IMR-90 (cell line): ENCODE results near the gene PLOD3. TPM values are rescaled to one million over a fixed set of nuclear protein-coding genes. Genes with fewer than 3 reads are reported as not detected.

Experiments used
- ATAC-seq: fragments of 200-7000 bp; cut with Tn5 transposase; 2 replicates; pipeline ENCODE4 v1.9.1; 2020; ENCODE audit warnings: low read depth, mild to moderate bottlenecking, moderate library complexity
- BruUV-seq: library from RNA; stranded (reverse); fragments of 400-500 nt; replicated peaks from 2 replicates; lab custom pipeline; 2021; lab: Mats Ljungman, UMichigan
- CTCF ChIA-PET: fragments of 300-600 bp; formaldehyde crosslinking; extraction: SDS; loops from one replicate; lab custom pipeline; 2021; ENCODE audit warnings: antibody characterized with exemption; lab: Yijun Ruan, JAX
- POLR2A ChIA-PET: fragments of 300-600 bp; sonication (Branson Sonifier 250); formaldehyde crosslinking; loops from one replicate; lab custom pipeline; 2022; ENCODE audit warnings: antibody characterized with exemption; ENCODE audit not compliant: unreplicated experiment; lab: Charles Lee
- DNase-seq: peaks from one replicate; pipeline ENCODE4 v3.0.0; 2013
- H2AFZ ChIP-seq: replicated peaks from 2 replicates; pipeline ENCODE3; 2013; ENCODE audit warnings: low read length, mild to moderate bottlenecking; ENCODE audit not compliant: poor library complexity
- H2AK5ac ChIP-seq: 2 replicates; pipeline ENCODE4 v1.6.1; 2013; ENCODE audit warnings: low read depth, low read length, inconsistent platforms
- H2AK9ac ChIP-seq: replicated peaks from 2 replicates; pipeline ENCODE3; 2013; ENCODE audit warnings: mild to moderate bottlenecking, low read depth, low read length, moderate library complexity; ENCODE audit not compliant: poor library complexity
- H2BK120ac ChIP-seq: 2 replicates; pipeline ENCODE4 v1.6.1; 2013; ENCODE audit warnings: low read depth, low read length, inconsistent platforms
- H2BK15ac ChIP-seq: 3 replicates; pipeline ENCODE4 v1.6.1; 2013; ENCODE audit warnings: low read depth, low read length, inconsistent platforms
- H2BK20ac ChIP-seq: 2 replicates; pipeline ENCODE4 v1.6.1; 2013; ENCODE audit warnings: low read depth, mild to moderate bottlenecking, inconsistent platforms, low read length, moderate library complexity
- H2BK5ac ChIP-seq: 2 replicates; pipeline ENCODE4 v1.6.1; 2013; ENCODE audit warnings: mild to moderate bottlenecking, low read depth, low read length, inconsistent platforms; ENCODE audit not compliant: poor library complexity, severe bottlenecking
- H3K14ac ChIP-seq: replicated peaks from 2 replicates; pipeline ENCODE4 v1.6.1; 2013; ENCODE audit warnings: low read depth, low read length, inconsistent platforms
- H3K18ac ChIP-seq: 2 replicates; pipeline ENCODE4 v1.6.1; 2013; ENCODE audit warnings: low read depth, low read length, control low read depth
- H3K23ac ChIP-seq: 2 replicates; pipeline ENCODE4 v1.6.1; 2013; ENCODE audit warnings: low read depth, low read length, inconsistent platforms
- H3K27ac ChIP-seq: 2 replicates; pipeline ENCODE4 v1.5.1; 2013; ENCODE audit warnings: mild to moderate bottlenecking, control low read depth, low read length; ENCODE audit not compliant: insufficient read depth
- H3K27me3 ChIP-seq: 2 replicates; pipeline ENCODE4 v1.6.1; 2013; ENCODE audit warnings: low read length; ENCODE audit not compliant: control insufficient read depth, insufficient read depth
- H3K36me3 ChIP-seq: 2 replicates; pipeline ENCODE4 v1.6.1; 2013; ENCODE audit warnings: low read length, mixed read lengths; ENCODE audit not compliant: control insufficient read depth, insufficient read depth
- H3K4ac ChIP-seq: 2 replicates; pipeline ENCODE4 v1.6.1; 2013; ENCODE audit warnings: low read depth, low read length, inconsistent platforms
- H3K4me1 ChIP-seq: 2 replicates; pipeline ENCODE4 v1.6.1; 2013; ENCODE audit warnings: low read length, mixed read lengths; ENCODE audit not compliant: control insufficient read depth, insufficient read depth
- H3K4me2 ChIP-seq: 2 replicates; pipeline ENCODE4 v1.6.1; 2013; ENCODE audit warnings: low read depth, mild to moderate bottlenecking, control low read depth, low read length, moderate library complexity
- H3K4me3 ChIP-seq: 2 replicates; pipeline ENCODE4 v1.5.1; 2013; ENCODE audit warnings: low read depth, mild to moderate bottlenecking, control low read depth, low read length, moderate library complexity; ENCODE audit not compliant: insufficient read depth
- H3K56ac ChIP-seq: 2 replicates; pipeline ENCODE4 v1.6.1; 2013; ENCODE audit warnings: low read length, inconsistent platforms; ENCODE audit not compliant: insufficient read depth; ENCODE audit errors: extremely low read depth
- H3K79me1 ChIP-seq, 2 experiments: 2 replicates each; pipeline ENCODE4 v1.6.1; 2013; ENCODE audit warnings: low read length in 2 of 2, inconsistent platforms in 1 of 2, low read depth in 1 of 2
- H3K9ac ChIP-seq: 2 replicates; pipeline ENCODE4 v1.6.1; 2013; ENCODE audit warnings: low read depth, low read length, control low read depth
- H3K9me1 ChIP-seq: 2 replicates; pipeline ENCODE4 v1.6.1; 2013; ENCODE audit warnings: low read length, inconsistent platforms; ENCODE audit not compliant: insufficient read depth
- H3K9me3 ChIP-seq: 2 replicates; pipeline ENCODE4 v1.6.1; 2013; ENCODE audit warnings: low read length; ENCODE audit not compliant: control insufficient read depth, insufficient read depth
- H4K20me1 ChIP-seq: 2 replicates; pipeline ENCODE4 v1.6.1; 2013; ENCODE audit warnings: low read length, inconsistent platforms; ENCODE audit not compliant: insufficient read depth
- H4K5ac ChIP-seq: 2 replicates; pipeline ENCODE4 v1.6.1; 2013; ENCODE audit warnings: mild to moderate bottlenecking, low read depth, low read length, control low read depth
- H4K8ac ChIP-seq, 2 experiments: 2 replicates each; pipeline ENCODE4 v1.6.1; 2013; ENCODE audit warnings: low read depth in 2 of 2, low read length in 2 of 2, control low read depth in 1 of 2, inconsistent platforms in 1 of 2
- H4K91ac ChIP-seq: 2 replicates; pipeline ENCODE4 v1.6.1; 2013; ENCODE audit warnings: low read depth, low read length, inconsistent platforms; ENCODE audit not compliant: insufficient read depth
- BHLHE40 ChIP-seq: fragments of 150-350 bp; IDR thresholded peaks from 2 replicates; pipeline ENCODE4 v1.6.1; 2016; ENCODE audit warnings: mild to moderate bottlenecking, low read depth, low read length
- FOS ChIP-seq: fragments of 150-350 bp; IDR thresholded peaks from 2 replicates; pipeline ENCODE4 v1.6.1; 2016; ENCODE audit warnings: low read depth, low read length
- MAFK ChIP-seq: IDR thresholded peaks from 2 replicates; pipeline ENCODE4 v1.6.1; 2012; ENCODE audit warnings: low read depth, low read length, improper control_type of control experiment
- MAZ ChIP-seq: IDR thresholded peaks from 2 replicates; pipeline ENCODE4 v1.6.1; 2012; ENCODE audit warnings: low read depth, mild to moderate bottlenecking, low read length, improper control_type of control experiment, moderate library complexity, borderline replicate concordance
- MXI1 ChIP-seq: IDR thresholded peaks from 2 replicates; pipeline ENCODE4 v1.6.1; 2012; ENCODE audit warnings: low read depth, mild to moderate bottlenecking, low read length, moderate library complexity, borderline replicate concordance
- NFE2L2 ChIP-seq: fragments of 150-350 bp; IDR thresholded peaks from 2 replicates; pipeline ENCODE4 v1.6.1; 2016; ENCODE audit warnings: low read depth, mild to moderate bottlenecking, low read length
- RAD21 ChIP-seq: IDR thresholded peaks from 2 replicates; pipeline ENCODE4 v1.6.1; 2012; ENCODE audit warnings: low read length, improper control_type of control experiment
- RFX5 ChIP-seq: IDR thresholded peaks from 2 replicates; pipeline ENCODE4 v1.8.0; 2012; ENCODE audit warnings: low read depth, mild to moderate bottlenecking, low read length, moderate library complexity
- SMC3 ChIP-seq: fragments of 150-350 bp; IDR thresholded peaks from 2 replicates; pipeline ENCODE4 v1.6.1; 2016; ENCODE audit warnings: low read depth, mild to moderate bottlenecking, antibody characterized with exemption, low read length, moderate library complexity
- WGBS, 2 experiments: methylation state at CpG; one replicate each; pipeline versions ENCODE4 v1.1.5 to v1.1.7; 2013; ENCODE audit warnings: missing lambda C conversion rate in 2 of 2; ENCODE audit not compliant: insufficient read length in 1 of 2; ENCODE audit errors: extremely low coverage in 2 of 2; 5-methylcytosine and 5-hydroxymethylcytosine counted together
- dilution Hi-C: fragments of 300-500 bp; cut with HindIII; formaldehyde crosslinking; loops from one replicate; pipeline ENCODE4 v1.14.3; 2018; ENCODE audit warnings: low sequenced_read_pairs; ENCODE audit not compliant: unreplicated experiment
- in situ Hi-C: fragments of 300-500 bp; cut with MboI; formaldehyde crosslinking; loops from 3 replicates; pipeline ENCODE4 v1.14.3; 2019; ENCODE audit warnings: low sequenced_read_pairs, inconsistent platforms, mixed read lengths
- intact Hi-C: fragments of 100-400 bp; cut with micrococcal nuclease; formaldehyde crosslinking; loops from 2 replicates; pipeline ENCODE4 v1.10.0; 2022
- polyA plus RNA-seq, 3 experiments: library from polyadenylated mRNA; depleted of rRNA; stranded (reverse); fragments of >200 nt; gene quantifications; 2 replicates each; pipeline ENCODE4 v1.2.3, GENCODE V29; 2012; ENCODE audit warnings: low replicate concordance in 1 of 3
- total RNA-seq: library from RNA; depleted of rRNA; stranded (reverse); fragments of >200 nt; gene quantifications from 2 replicates; pipeline ENCODE4 v1.2.3, GENCODE V29; 2012
- TF ChIP-seq, protein P1 (sequence below): fragments of 150-350 bp; IDR thresholded peaks from 2 replicates; pipeline ENCODE4 v1.6.1; 2017; ENCODE audit warnings: mild to moderate bottlenecking, antibody characterized with exemption, low read length, low read depth
- TF ChIP-seq, protein P2 (sequence below): fragments of 150-350 bp; IDR thresholded peaks from 2 replicates; pipeline ENCODE4 v1.6.1; 2016; ENCODE audit warnings: low read depth, mild to moderate bottlenecking, low read length, moderate library complexity, borderline replicate concordance
- TF ChIP-seq, protein P3 (sequence below): conservative IDR thresholded peaks from 2 replicates; pipeline ENCODE4 v1.5.1; 2012; ENCODE audit warnings: mild to moderate bottlenecking, low read depth, low read length, improper control_type of control experiment

The PLOD3 gene
- total and polyA plus RNA-seq, 2 of the 4 experiments (the other 2 are of a cell fraction): 21.7 to 159 TPM

GRCh38 chr7:101218236-101219125, 1.1 kb upstream of the PLOD3 start:
- Histone ChIP-seq H3K9me1 (peaks cover 6% of the 10 kb centered on the region), H2AK5ac (peak overlapping the region; percentile 62), H2AFZ (peak overlapping the region; percentile 87), H2BK20ac (no peak overlapping the region), H4K8ac (peak overlapping the region; percentile 38 to 91), H3K56ac (peak overlapping the region; percentile 21; the same call in 1 of the 2 replicates), H3K36me3 (peaks cover 21% of the 10 kb centered on the region), H3K79me1 (peaks cover 25 to 64% of the 10 kb centered on the region in 2 experiments), H3K23ac (peak overlapping the region; percentile 74; the same call in 1 of the 2 replicates), H3K4me1 (peaks cover 9% of the 10 kb centered on the region), H3K14ac (peak overlapping the region; percentile 82), H4K20me1 (peaks cover 8% of the 10 kb centered on the region; the same call in 1 of the 2 replicates), H2BK120ac (no peak overlapping the region), H3K27me3 (no peaks in the 10 kb centered on the region), H2BK15ac (no peak overlapping the region), H3K4ac (peak overlapping the region; percentile 86), H3K9ac (peak overlapping the region; percentile 68), H4K5ac (peak overlapping the region; percentile 69), H2AK9ac (peak overlapping the region; percentile 62), H3K9me3 (no peaks in the 10 kb centered on the region), H2BK5ac (peak overlapping the region; percentile 15), H4K91ac (no peak overlapping the region; the same call in 1 of the 2 replicates), H3K27ac (peak overlapping the region; percentile 54), H3K4me3 (peak overlapping the region; percentile 70), H3K4me2 (peak overlapping the region; percentile 95), H3K18ac (0 out of 2 replicates have a peak overlapping the region, but pooled peaks have one; percentile 10)
- in situ Hi-C loops (no loop called here), intact Hi-C loops (loop anchor here (2.0 kb wide), 1 partner anchor 26 kb away; the partner anchor contains the start of gene FIS1), dilution Hi-C loops (no loop called here)
- DNase-seq (peak; percentile 7), ATAC-seq (0 out of 2 replicates have a peak, but pooled peaks have one; percentile 0)
- TSS peak; percentile 85 for BruUV-seq
- CTCF ChIA-PET: interaction anchor here (1.2 to 3.0 kb wide), 4 partner anchors 25 to 74 kb away, joined by 3 to 8 read pairs (median 6); no protein-coding TSS in a partner anchor
- POLR2A ChIA-PET: interaction anchor here (0.6 to 1.6 kb wide), 3 partner anchors 11 to 92 kb away, joined by 3 to 7 read pairs (median 5); partner anchors contain the start of gene SERPINE1
- 0% methylated on average over 3 of the region's 26 CpGs; no CpG with 5 or more reads in 1 of the 2 experiments for WGBS, 2 experiments
- TF ChIP-seq, protein P1, sequence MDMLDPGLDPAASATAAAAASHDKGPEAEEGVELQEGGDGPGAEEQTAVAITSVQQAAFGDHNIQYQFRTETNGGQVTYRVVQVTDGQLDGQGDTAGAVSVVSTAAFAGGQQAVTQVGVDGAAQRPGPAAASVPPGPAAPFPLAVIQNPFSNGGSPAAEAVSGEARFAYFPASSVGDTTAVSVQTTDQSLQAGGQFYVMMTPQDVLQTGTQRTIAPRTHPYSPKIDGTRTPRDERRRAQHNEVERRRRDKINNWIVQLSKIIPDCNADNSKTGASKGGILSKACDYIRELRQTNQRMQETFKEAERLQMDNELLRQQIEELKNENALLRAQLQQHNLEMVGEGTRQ: no peak
- TF ChIP-seq MXI1: peak; percentile 30; the same call in 1 of the 2 replicates
- no peak for TF ChIP-seq MAFK
- TF ChIP-seq, protein P2, sequence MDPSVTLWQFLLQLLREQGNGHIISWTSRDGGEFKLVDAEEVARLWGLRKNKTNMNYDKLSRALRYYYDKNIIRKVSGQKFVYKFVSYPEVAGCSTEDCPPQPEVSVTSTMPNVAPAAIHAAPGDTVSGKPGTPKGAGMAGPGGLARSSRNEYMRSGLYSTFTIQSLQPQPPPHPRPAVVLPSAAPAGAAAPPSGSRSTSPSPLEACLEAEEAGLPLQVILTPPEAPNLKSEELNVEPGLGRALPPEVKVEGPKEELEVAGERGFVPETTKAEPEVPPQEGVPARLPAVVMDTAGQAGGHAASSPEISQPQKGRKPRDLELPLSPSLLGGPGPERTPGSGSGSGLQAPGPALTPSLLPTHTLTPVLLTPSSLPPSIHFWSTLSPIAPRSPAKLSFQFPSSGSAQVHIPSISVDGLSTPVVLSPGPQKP: no peak
- no peak for TF ChIP-seq FOS
- TF ChIP-seq MAZ: no peak
- TF ChIP-seq, protein P3, sequence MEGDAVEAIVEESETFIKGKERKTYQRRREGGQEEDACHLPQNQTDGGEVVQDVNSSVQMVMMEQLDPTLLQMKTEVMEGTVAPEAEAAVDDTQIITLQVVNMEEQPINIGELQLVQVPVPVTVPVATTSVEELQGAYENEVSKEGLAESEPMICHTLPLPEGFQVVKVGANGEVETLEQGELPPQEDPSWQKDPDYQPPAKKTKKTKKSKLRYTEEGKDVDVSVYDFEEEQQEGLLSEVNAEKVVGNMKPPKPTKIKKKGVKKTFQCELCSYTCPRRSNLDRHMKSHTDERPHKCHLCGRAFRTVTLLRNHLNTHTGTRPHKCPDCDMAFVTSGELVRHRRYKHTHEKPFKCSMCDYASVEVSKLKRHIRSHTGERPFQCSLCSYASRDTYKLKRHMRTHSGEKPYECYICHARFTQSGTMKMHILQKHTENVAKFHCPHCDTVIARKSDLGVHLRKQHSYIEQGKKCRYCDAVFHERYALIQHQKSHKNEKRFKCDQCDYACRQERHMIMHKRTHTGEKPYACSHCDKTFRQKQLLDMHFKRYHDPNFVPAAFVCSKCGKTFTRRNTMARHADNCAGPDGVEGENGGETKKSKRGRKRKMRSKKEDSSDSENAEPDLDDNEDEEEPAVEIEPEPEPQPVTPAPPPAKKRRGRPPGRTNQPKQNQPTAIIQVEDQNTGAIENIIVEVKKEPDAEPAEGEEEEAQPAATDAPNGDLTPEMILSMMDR: no peak
- TF ChIP-seq RFX5: no peak
- TF ChIP-seq RAD21: no peak
- TF ChIP-seq NFE2L2: no peak
- TF ChIP-seq SMC3: no peak
- peak; percentile 28; the same call in 1 of the 2 replicates for TF ChIP-seq BHLHE40
